Renal cortex interstitium (tissue), 11 donors: ENCODE measurements around the gene MYO5B. TPM values are rescaled to one million over a fixed set of nuclear protein-coding genes. Genes with fewer than 3 reads are reported as not detected.
"Not testable (repeated sequence)": the region's sequence is repeated elsewhere in the genome, so short reads cannot be mapped to it uniquely, and the experiment has no call there.

ENCODE experiments used
- DNase-seq, 11 donors: peaks; one replicate each; pipeline ENCODE4 v3.0.0-alpha.2; 2013; ENCODE audit warnings: low read depth in 9 of 11, low spot score in 4 of 11; ENCODE audit errors: extremely low read depth in 1 of 11
- polyA plus RNA-seq, 3 donors: library from polyadenylated mRNA; unstranded; fragments of 120-200 nt; gene quantifications; one replicate each; pipeline ENCODE4 v1.2.1, GENCODE V29; 2013; ENCODE audit not compliant: insufficient read length in 3 of 3

The MYO5B gene
- polyA plus RNA-seq, 3 donors = 25.7 to 31.3 (median 27.1) TPM

GRCh38 chr18:50125456-50125855 lies 69.5 kb downstream of the MYO5B start:
- DNase-seq = no peak

DNA sequence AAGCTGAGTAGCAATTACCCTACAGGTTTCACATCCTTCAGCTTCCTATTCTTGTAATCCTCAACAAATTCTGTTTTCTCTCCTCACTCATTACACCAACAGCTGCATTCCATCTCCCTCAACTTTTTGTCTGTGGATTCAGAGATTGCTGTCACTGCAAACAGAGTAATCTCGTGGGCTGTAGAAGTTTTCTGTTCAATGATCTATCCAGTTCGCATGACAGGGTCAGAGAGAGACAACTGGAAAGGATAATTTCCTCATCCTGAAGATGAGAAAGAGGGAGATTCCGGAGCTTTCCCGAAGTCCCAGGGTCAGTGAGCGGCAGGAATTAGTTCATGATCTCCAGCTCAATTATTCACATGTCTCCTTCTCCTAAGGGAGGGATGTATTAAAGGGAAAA lies 75.7 kb downstream of the MYO5B start:
- no peak for DNase-seq

- DNase-seq = no peak
Measured at GRCh38 chr18:50117863-50118262, 77.1 kb downstream of the MYO5B start.

DNA sequence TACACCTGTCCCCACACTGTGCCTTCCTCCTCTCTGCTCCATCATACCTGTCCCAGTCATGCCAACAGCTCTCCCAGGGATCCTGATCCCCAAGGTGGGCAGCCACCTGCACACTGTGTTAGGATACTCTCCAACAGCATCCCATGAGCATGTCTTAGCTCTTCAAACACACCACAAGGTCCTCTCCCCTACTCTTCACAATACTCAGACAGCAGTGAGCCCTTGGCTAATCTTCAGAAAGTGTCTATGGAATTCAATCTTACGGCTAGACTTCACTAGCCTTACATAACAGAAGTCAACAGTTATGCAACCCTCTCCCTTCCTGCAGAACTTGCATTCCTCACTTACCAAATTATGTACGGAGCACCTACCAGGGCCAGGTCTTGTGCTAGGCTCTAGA lies 79.9 kb downstream of the MYO5B start:
- no peak for DNase-seq

DNA sequence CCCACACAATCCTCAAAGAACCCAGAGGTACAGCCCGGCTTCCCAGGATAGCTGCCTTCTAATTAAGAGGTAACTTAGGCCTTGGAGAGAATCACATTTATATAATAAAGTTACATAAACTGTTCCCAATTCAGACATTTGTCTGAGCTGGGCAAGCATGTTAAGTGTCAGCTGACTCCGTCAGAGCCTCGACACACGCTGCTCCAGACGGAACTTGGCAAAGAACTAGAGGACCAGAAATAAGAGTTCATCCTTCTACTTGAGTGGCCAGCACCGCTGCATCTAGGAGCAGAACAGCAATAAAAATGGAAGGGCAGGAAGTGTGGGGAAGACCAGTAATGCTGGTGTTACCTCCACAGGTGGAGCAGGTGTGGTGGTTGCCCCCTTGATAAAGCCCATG lies 80.5 kb downstream of the MYO5B start:
- DNase-seq = no peak

DNA sequence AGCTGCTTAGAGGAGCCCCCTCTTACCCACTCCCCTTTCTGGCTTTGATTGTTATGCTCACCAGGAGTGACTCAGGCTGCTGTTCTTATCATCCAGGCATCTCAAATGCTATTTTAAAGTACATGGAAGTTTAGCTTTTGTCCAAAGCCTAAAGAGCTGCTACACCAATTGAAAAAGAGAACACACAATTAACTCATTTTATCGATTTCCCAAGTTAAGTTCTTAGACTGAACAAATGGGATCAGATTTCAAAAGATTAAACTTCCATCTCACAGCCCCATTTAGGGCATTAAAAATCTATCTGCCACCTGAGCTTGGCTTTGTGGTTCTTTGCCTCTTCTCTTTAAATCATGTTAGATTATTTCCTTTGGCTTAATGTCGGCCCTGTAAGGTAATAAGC lies 81.2 kb downstream of the MYO5B start:
- no peak for DNase-seq

DNA sequence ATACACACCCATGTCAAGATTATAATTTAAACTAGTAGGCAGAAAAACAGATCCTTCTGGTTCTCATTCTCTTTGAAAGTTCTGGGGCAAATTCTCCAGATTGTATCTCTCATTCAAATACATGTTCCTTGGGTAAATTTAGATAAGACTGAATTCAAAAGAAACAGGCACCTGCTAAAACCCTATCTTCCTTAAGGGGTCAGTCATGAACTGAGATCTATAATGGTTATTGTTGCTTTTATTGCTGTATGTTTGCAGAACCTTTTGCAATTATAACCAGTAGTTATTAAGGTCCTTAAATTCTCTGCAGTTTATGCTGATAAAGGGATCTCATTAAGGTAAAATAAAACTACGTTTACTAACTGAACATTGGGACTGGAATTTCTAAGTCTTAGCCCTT lies 83.5 kb downstream of the MYO5B start:
- DNase-seq = no peak

DNA sequence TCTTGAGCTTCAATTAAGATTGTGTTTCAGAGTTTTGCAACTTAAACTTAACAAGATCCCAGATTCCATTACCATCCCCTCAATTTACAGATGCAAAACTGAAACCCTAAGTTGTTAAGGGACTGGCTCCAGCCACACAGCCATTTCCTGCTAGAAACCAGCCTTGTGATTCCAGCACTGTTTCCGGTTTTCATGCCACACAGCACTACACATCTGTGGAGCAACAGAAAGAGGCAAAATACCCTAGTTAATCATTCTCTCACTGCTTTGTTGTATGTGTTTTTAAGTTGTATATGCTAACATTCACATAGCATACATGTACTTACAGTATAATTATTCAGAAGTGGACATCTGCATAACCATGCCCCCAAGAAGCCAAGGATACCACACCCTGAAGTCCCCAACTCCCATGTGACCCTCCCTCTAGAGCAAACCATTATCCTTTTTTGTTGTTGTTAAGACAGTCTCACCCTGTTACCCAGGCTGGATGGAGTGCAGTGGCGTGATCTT lies 87.4 kb downstream of the MYO5B start:
- DNase-seq = no peak

- no peak for DNase-seq
Measured at GRCh38 chr18:50105027-50105426, 89.9 kb downstream of the MYO5B start.

- DNase-seq = no peak
Measured at GRCh38 chr18:50104421-50104820, 90.5 kb downstream of the MYO5B start.

GRCh38 chr18:50099725-50100407 lies 95.1 kb downstream of the MYO5B start:
- peak in 2 of 11 donors; percentile 24 to 31 for DNase-seq

GRCh38 chr18:50097702-50098101 lies 97.2 kb downstream of the MYO5B start:
- DNase-seq = no peak

DNA sequence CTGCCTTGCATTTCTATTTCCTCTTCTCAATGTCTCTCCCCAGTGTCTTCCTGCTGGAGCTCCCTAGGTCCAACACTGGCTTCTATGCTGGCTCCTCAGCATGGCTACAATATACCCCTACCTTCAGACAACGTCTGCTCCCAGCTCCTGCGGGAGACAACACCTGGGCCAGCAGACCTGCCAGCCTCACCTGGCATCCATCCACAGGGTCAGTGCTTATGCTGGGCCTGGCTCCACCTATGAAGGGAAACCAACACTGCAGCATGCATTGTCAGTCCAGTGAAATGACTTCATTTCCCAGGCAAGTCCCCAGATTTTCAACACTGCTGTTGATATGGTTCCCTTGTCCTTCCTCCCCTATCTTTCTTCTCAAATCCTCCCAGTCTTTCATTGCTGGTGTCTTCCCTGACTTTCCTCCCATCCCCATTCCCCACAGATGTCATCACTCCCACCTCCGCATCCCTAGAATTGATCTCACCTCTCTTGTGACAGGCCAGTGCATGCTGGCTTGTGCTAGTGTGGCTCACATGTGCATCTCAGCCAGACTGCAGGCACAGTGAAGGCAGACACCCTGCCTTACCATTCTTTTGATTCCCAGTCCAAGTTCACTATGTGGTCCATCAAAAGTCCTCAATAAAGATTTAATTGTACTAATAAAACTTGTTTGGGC lies 98.0 kb downstream of the MYO5B start:
- no peak for DNase-seq

DNA sequence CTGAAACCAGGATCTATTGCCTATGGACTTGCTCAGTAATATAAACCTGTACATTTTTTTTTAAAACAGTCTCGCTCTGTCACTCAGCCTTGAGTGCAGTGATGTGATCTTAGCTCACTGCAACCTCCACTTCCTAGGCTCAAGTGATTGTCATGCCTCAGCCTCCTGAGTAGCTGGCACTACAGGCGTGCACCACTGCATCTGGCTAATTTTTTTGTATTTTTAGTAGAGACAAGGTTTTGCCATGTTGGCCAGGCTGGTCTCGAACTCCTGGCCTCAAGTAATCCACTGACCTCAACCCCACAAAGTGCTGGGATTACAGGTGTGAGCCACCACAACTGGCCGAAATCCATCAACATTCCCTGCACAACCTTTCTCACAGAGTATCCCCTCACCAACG lies 100.2 kb downstream of the MYO5B start:
- not testable (repeated sequence) for DNase-seq

GRCh38 chr18:50094221-50094773 lies 100.7 kb downstream of the MYO5B start:
- DNase-seq = no peak

- no peak for DNase-seq
Measured at GRCh38 chr18:50093366-50094064, 101.4 kb downstream of the MYO5B start.

DNA sequence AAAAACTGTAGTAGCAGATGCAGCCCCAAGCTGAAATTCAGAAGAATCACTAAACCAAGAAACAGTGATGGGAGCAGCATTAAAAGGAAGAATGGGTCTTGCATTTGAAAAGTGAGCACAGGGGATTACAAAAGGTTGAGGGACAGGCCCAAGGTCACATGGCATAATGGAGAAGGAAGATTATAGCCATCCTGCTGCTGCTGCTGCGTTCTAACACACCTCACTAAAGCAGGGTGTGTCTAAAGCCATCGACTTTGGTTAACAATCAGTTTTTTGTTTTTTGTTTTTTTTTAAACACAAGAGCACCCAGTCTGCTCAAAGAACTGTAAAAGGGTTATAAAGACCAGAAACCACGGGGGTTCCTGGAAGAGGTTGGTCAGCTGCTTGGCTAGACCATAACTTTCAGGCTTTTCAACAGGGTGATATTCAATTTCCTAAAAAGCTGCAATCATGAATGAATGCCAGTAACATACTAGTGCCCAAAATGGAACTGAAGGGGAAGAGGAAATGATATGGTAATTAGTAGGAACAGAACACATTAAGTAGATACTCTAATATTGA lies 102.6 kb downstream of the MYO5B start:
- no peak for DNase-seq

- DNase-seq = no peak
Measured at GRCh38 chr18:50091509-50092244, 103.3 kb downstream of the MYO5B start.
